ENCODE results near the gene NAB2. TPM values are rescaled to one million over a fixed set of nuclear protein-coding genes. Genes with fewer than 3 reads are reported as not detected.

Gene NAB2
- polyA plus RNA-seq, 1 experiment: 50.2 TPM

DNA sequence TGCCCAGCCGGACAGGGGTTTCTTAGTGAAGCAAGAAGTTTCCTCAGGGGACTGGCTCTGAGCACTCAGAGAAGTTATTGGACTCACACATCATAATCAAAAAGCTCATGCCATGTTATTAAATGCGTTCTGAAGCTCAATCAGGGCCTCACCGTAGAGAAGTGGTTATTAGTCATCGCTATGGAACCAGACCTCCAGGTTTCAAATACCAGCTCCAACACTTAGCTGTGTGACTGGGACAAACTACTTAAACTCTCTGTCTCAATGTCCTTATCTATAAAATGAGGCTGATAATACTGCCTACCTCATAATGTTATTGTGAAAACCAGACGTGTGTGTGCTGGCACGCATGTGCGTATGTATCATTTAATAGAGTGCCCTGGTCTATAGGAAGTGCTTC lies 14.9 kb downstream of the NAB2 start:
- TF ChIP-seq, protein P1, sequence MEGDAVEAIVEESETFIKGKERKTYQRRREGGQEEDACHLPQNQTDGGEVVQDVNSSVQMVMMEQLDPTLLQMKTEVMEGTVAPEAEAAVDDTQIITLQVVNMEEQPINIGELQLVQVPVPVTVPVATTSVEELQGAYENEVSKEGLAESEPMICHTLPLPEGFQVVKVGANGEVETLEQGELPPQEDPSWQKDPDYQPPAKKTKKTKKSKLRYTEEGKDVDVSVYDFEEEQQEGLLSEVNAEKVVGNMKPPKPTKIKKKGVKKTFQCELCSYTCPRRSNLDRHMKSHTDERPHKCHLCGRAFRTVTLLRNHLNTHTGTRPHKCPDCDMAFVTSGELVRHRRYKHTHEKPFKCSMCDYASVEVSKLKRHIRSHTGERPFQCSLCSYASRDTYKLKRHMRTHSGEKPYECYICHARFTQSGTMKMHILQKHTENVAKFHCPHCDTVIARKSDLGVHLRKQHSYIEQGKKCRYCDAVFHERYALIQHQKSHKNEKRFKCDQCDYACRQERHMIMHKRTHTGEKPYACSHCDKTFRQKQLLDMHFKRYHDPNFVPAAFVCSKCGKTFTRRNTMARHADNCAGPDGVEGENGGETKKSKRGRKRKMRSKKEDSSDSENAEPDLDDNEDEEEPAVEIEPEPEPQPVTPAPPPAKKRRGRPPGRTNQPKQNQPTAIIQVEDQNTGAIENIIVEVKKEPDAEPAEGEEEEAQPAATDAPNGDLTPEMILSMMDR (IDR thresholded peaks at IDR 0.05; ENCODE audit: insufficient read depth, low read depth, low read length): no peak
- H3K36me3 ChIP-seq (ENCODE audit: control insufficient read depth, insufficient read depth, low read length): peaks cover 46% of the 10 kb centered on the region
- no peaks in the 10 kb centered on the region for H3K27me3 ChIP-seq (ENCODE audit: control insufficient read depth, insufficient read depth, low read length)
- no peak overlapping the region for H3K4me3 ChIP-seq (ENCODE audit: low read depth, low read length)
- CTCF ChIA-PET: interaction anchor here (1.2 to 10.0 kb wide), 4 partner anchors 8 to 32 kb away, joined by 3 to 190 read pairs (median 6); partner anchors contain the start of genes LRP1 and NAB2
- POLR2A ChIA-PET: no interaction called here
- no peak for DNase-seq (ENCODE audit: low read depth)

DNA sequence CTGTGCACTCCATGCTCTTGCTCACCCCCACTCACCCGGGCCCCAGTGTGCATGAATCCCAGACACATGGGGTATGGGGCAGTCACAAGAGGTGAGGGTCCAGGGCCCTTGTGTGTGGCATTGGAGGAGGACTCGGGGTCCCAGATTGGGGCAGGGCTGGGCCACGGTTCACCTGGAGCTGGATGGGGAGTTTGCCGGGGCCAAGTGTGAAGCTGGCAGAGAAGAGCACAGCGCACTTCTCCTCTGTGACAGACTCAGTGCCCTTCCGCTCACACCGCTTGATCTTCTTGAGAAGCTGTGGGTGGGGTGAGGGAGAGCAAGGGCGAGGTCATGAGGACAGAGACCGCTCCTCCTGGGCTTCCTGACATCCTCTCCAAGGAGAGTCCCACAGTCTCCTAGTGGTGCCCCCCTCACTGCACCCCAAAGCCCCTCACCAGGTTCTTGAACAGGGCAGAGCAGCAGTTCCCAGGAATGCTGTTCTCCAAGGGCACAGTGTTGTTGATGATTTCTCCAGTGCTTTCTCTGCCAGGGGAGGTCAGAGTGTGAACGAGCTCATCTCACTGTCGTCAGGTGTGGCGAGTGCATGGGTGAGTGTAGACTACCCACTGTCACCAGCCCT lies 15.5 kb downstream of the NAB2 start:
- H3K4me3 ChIP-seq (ENCODE audit: low read depth, low read length): no peak overlapping the region
- TF ChIP-seq, protein P1 (IDR thresholded peaks at IDR 0.05; ENCODE audit: insufficient read depth, low read depth, low read length): no peak
- peaks cover 44% of the 10 kb centered on the region for H3K36me3 ChIP-seq (ENCODE audit: control insufficient read depth, insufficient read depth, low read length)
- ChIA-PET POLR2A (no interaction called here), CTCF (interaction anchor here (0.8 to 10.0 kb wide), 5 partner anchors 8 to 32 kb away, joined by 3 to 190 read pairs (median 3); partner anchors contain the start of genes LRP1 and NAB2)
- no peaks in the 10 kb centered on the region for H3K27me3 ChIP-seq (ENCODE audit: control insufficient read depth, insufficient read depth, low read length)
- DNase-seq (ENCODE audit: low read depth): no peak

DNA sequence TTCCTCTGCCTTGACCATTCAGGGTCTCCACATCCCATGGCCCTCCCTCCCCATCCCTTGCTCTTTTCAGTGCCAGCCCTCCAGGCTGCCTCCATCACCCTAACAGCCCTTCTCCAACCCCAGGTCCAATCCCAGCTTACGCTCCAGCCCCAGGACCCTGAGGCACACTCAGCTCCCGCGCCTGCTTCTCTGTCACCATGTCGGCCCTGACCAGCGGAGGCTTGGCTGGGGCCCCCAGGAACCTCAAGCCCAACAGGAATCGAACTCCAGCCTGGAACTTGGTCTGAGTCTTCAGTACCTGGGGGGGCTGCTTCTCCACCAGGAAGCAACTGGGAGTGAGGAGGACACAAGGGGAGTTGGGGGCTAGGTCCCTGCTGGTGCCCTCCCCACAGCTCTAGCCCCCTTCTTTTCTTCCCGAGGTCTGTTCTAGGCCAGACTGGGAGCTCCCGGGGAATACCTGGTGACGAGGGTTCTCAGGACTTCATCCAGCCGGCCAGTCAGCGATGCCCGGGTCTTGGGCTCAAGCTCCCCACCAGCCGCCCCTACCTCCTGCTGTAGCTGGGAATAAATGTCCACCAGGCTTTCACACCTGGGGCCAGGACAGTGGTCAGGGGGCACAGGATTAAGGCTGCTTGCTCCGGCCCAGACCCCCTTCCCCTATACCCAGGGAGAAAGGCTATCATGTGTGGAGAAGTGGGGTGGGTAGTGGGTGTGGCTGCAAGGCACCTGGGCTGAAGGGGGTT lies 16.3 kb downstream of the NAB2 start:
- peaks cover 42% of the 10 kb centered on the region for H3K36me3 ChIP-seq (ENCODE audit: control insufficient read depth, insufficient read depth, low read length)
- TF ChIP-seq, protein P1 (IDR thresholded peaks at IDR 0.05; ENCODE audit: insufficient read depth, low read depth, low read length): no peak
- no peak for DNase-seq (ENCODE audit: low read depth)
- H3K4me3 ChIP-seq (ENCODE audit: low read depth, low read length): no peak overlapping the region
- POLR2A ChIA-PET: no interaction called here
- CTCF ChIA-PET: interaction anchor here (0.8 to 10.0 kb wide), 2 partner anchors 10 to 11 kb away, joined by 3 to 190 read pairs; partner anchors contain the start of gene NAB2
- H3K27me3 ChIP-seq (ENCODE audit: control insufficient read depth, insufficient read depth, low read length): no peaks in the 10 kb centered on the region

GRCh38 chr12:57106021-57106708 lies 17.3 kb downstream of the NAB2 start:
- TF ChIP-seq, protein P1 (IDR thresholded peaks at IDR 0.05; ENCODE audit: insufficient read depth, low read depth, low read length): no peak
- ChIA-PET POLR2A (no interaction called here), CTCF (interaction anchor here (2.4 to 10.0 kb wide), 2 partner anchors 12 to 37 kb away, joined by 8 to 190 read pairs; partner anchors contain the start of gene NAB2)
- H3K4me3 ChIP-seq (ENCODE audit: low read depth, low read length): no peak overlapping the region
- no peak for DNase-seq (ENCODE audit: low read depth)
- no peaks in the 10 kb centered on the region for H3K27me3 ChIP-seq (ENCODE audit: control insufficient read depth, insufficient read depth, low read length)
- H3K36me3 ChIP-seq (ENCODE audit: control insufficient read depth, insufficient read depth, low read length): peaks cover 40% of the 10 kb centered on the region

All from BJ (cell line).